Measurements from ENCODE around the gene COL7A1. TPM values are rescaled to one million over a fixed set of nuclear protein-coding genes. Genes with fewer than 3 reads are reported as not detected.

Gene COL7A1
- total and polyA plus RNA-seq, 2 of the 13 experiments (the other 11 are each of a cell fraction or from before 2014, with no cell fraction given) = 2.7 to 11.7 TPM

- 0 out of 2 replicates have a peak, but pooled peaks have one; percentile 16 for TF ChIP-seq ARID4A (CRISPR knock-in tag; IDR thresholded peaks at IDR 0.05; ENCODE audit: borderline replicate concordance)
- TF ChIP-seq TMF1 (CRISPR knock-in tag; IDR thresholded peaks at IDR 0.05; ENCODE audit: low read depth) = no peak
- no peak for TF ChIP-seq MXD1 (CRISPR knock-in tag; IDR thresholded peaks at IDR 0.05)
- TF ChIP-seq ZBTB42 (CRISPR knock-in tag; IDR thresholded peaks at IDR 0.05) = 0 out of 2 replicates have a peak, but pooled peaks have one; percentile 11
- TF ChIP-seq ZBTB39 (CRISPR knock-in tag; IDR thresholded peaks at IDR 0.05) = no peak
- no peak for TF ChIP-seq HOXA9 (CRISPR knock-in tag; IDR thresholded peaks at IDR 0.05; ENCODE audit: borderline replicate concordance)
- no peak for TF ChIP-seq ZNF326 (CRISPR knock-in tag; IDR thresholded peaks at IDR 0.05; ENCODE audit: borderline replicate concordance)
- TF ChIP-seq FOXO4 (CRISPR knock-in tag; conservative IDR thresholded peaks at IDR 0.05) = 0 out of 2 replicates have a peak, but pooled peaks have one; percentile 62
- TF ChIP-seq ETV6 (CRISPR knock-in tag; conservative IDR thresholded peaks at IDR 0.05) = no peak
- TF ChIP-seq LRRFIP1 (CRISPR knock-in tag; conservative IDR thresholded peaks at IDR 0.05) = no peak
- no peak for TF ChIP-seq EHMT2 (IDR thresholded peaks at IDR 0.05; ENCODE audit: borderline replicate concordance, low read depth, low read length)
- no peak for TF ChIP-seq DZIP1 (CRISPR knock-in tag; IDR thresholded peaks at IDR 0.05)
Observed at GRCh38 chr3:48619541-48620524, 24.7 kb upstream of the COL7A1 start (continued).

Data from HepG2 (cell line).